ENCODE data around the gene PPARG. TPM values are rescaled to one million over a fixed set of nuclear protein-coding genes. Genes with fewer than 3 reads are reported as not detected.
A peak's percentile ranks its signal among the peaks of the same experiment; 100 is the strongest.
"Not testable (repeated sequence)": the region's sequence is repeated elsewhere in the genome, so short reads cannot be mapped to it uniquely, and the experiment has no call there.

PPARG gene
- total RNA-seq, 2 experiments from 2014 or later = 0.20 TPM; not detected in 1

DNA sequence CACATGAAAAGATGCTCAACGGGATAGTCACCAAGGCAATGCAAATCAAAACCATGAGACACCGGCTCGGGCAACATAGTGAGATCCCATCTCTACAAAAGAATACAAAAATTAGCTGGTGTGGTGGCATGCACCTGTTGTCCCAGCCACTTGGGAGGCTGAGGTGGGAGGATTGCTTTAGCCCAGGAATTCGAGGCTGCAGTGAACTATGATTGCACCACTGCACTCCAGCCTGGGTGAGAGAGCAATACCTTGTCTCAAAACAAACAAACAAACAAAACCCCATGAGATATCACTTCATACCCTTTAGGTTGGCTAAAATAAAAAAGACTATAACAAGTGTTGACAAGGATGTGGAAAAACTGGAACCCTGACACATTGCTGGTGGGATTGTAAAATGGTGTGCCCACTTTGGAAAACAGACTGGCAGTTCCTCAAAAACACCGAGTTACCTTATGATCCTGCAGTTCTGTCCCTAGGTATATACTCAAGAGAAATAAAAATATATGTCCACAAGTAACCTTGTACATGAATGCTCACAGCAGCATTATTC lies 3.8 kb upstream of the PPARG start:
- Mint-ChIP-seq H3K36me3 (ENCODE audit: low read depth) (no peaks in the 10 kb centered on the region), H3K27me3 (ENCODE audit: low read depth) (peaks cover 57% of the 10 kb centered on the region), H3K27ac (no peak overlapping the region), H3K4me1 (ENCODE audit: low read depth) (peaks cover 5% of the 10 kb centered on the region), H3K9me3 (no peaks in the 10 kb centered on the region), H3K4me3 (no peak overlapping the region)
- CTCF ChIA-PET = no interaction called here
- intact Hi-C loops (cut with micrococcal nuclease) = loop anchor here (10.0 kb wide), 1 partner anchor 150 kb away; no protein-coding TSS in a partner anchor
- no peak for DNase-seq

DNA sequence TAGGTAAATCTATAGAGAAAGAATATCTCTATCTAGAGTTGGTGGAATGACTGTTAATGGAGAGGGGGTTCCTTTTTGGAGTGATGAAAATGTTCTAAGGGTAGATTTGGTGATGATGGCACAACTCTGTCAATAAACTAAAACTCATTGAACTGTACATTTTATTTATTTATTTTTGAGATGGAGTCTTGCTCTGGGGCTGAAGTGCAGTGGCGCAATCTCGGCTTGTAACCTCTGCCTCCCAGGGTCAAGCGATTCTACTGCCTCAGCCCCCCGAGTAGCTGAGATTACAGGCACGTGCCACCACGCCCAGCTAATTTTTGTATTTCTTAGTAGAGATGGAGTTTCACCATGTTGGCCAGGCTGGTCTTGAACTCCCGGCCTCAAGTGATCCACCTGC lies 3.1 kb upstream of the PPARG start:
- DNase-seq; H3K9me3 Mint-ChIP-seq; CTCF ChIA-PET; H3K4me1 Mint-ChIP-seq (ENCODE audit: low read depth); H3K4me3 Mint-ChIP-seq; H3K27ac Mint-ChIP-seq; H3K36me3 Mint-ChIP-seq (ENCODE audit: low read depth): not testable (repeated sequence)
- intact Hi-C loops (cut with micrococcal nuclease) = loop anchor here (10.0 kb wide), 1 partner anchor 151 kb away; no protein-coding TSS in a partner anchor
- peaks cover 50% of the 10 kb centered on the region for H3K27me3 Mint-ChIP-seq (ENCODE audit: low read depth)

GRCh38 chr3:12286504-12286903 lies 2.4 kb upstream of the PPARG start:
- no peak overlapping the region for H3K4me3 Mint-ChIP-seq
- CTCF ChIA-PET = interaction anchor here (1.1 kb wide), 1 partner anchor 151 kb away, joined by 3 read pairs; no protein-coding TSS in a partner anchor
- intact Hi-C loops (cut with micrococcal nuclease) = loop anchor here (10.0 kb wide), 1 partner anchor 152 kb away; no protein-coding TSS in a partner anchor
- peaks cover 5% of the 10 kb centered on the region for H3K4me1 Mint-ChIP-seq (ENCODE audit: low read depth)
- H3K27me3 Mint-ChIP-seq (ENCODE audit: low read depth) = peaks cover 51% of the 10 kb centered on the region
- no peaks in the 10 kb centered on the region for H3K9me3 Mint-ChIP-seq
- no peak for DNase-seq
- H3K36me3 Mint-ChIP-seq (ENCODE audit: low read depth) = no peaks in the 10 kb centered on the region
- H3K27ac Mint-ChIP-seq = no peak overlapping the region

DNA sequence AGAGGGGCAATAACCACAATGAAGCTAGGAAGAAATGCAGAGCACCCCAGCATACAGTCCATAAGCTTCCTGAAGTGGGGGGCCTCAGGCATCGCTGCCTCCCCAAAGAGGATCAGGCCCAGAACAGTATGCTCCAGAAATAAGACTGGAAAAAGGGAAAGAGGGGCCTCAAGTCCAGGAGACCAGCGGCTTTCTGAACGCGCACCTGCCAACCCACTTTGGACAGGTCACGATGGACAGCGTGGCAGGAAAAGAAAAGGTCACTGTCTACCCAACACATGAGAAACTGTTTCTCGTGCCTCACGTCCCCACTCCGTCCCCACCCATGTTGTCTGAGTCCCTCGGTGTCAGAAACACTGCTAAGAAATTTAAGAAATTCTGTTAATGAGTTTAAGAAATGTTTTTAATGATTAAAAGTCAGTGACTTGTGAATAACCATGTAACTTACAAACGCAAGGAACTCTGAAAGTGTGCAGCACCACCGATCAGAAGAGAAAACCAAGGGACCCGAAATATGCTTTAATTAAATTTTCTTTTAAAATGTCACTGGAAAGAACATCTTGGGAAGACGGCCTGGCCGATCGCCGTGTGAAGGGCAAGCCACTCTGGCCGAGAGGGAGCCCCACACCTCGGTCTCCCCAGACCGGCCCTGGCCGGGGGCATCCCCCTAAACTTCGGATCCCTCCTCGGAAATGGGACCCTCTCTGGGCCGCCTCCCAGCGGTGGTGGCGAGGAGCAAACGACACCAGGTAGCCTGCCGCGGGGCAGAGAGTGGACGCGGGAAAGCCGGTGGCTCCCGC lies 1.7 kb upstream of the PPARG start:
- no peaks in the 10 kb centered on the region for H3K9me3 Mint-ChIP-seq
- DNase-seq = peak; percentile 14
- intact Hi-C loops (cut with micrococcal nuclease) = loop anchor here (10.0 kb wide), 1 partner anchor 152 kb away; no protein-coding TSS in a partner anchor
- H3K27me3 Mint-ChIP-seq (ENCODE audit: low read depth) = peaks cover 47% of the 10 kb centered on the region
- H3K4me3 Mint-ChIP-seq = peak overlapping the region; percentile 29
- CTCF ChIA-PET = interaction anchor here (1.1 kb wide), 1 partner anchor 152 kb away, joined by 3 read pairs; no protein-coding TSS in a partner anchor
- H3K4me1 Mint-ChIP-seq (ENCODE audit: low read depth) = peaks cover 5% of the 10 kb centered on the region
- H3K27ac Mint-ChIP-seq = no peak overlapping the region
- H3K36me3 Mint-ChIP-seq (ENCODE audit: low read depth) = no peaks in the 10 kb centered on the region

- Mint-ChIP-seq H3K4me3 (peak overlapping the region; percentile 50), H3K4me1 (ENCODE audit: low read depth) (peaks cover 5% of the 10 kb centered on the region), H3K9me3 (no peaks in the 10 kb centered on the region), H3K27ac (no peak overlapping the region), H3K27me3 (ENCODE audit: low read depth) (peaks cover 46% of the 10 kb centered on the region), H3K36me3 (ENCODE audit: low read depth) (no peaks in the 10 kb centered on the region)
- intact Hi-C loops (cut with micrococcal nuclease) = loop anchor here (2.0 to 10.0 kb wide), 2 partner anchors 153 to 197 kb away; partner anchors contain the start of gene TSEN2
- CTCF ChIA-PET = no interaction called here
- peak; percentile 9 for DNase-seq
Observed at GRCh38 chr3:12287727-12288181, 1.1 kb upstream of the PPARG start.

GRCh38 chr3:12289524-12289923 lies 654 bp downstream of the PPARG start:
- H3K4me1 Mint-ChIP-seq (ENCODE audit: low read depth) = peaks cover 5% of the 10 kb centered on the region
- H3K27me3 Mint-ChIP-seq (ENCODE audit: low read depth) = peaks cover 38% of the 10 kb centered on the region
- no peaks in the 10 kb centered on the region for H3K36me3 Mint-ChIP-seq (ENCODE audit: low read depth)
- no peak overlapping the region for H3K4me3 Mint-ChIP-seq
- no peak for DNase-seq
- H3K9me3 Mint-ChIP-seq = no peaks in the 10 kb centered on the region
- CTCF ChIA-PET = no interaction called here
- H3K27ac Mint-ChIP-seq = no peak overlapping the region
- intact Hi-C loops (cut with micrococcal nuclease) = loop anchor here (2.0 to 10.0 kb wide), 2 partner anchors 155 to 195 kb away; partner anchors contain the start of gene TSEN2

DNA sequence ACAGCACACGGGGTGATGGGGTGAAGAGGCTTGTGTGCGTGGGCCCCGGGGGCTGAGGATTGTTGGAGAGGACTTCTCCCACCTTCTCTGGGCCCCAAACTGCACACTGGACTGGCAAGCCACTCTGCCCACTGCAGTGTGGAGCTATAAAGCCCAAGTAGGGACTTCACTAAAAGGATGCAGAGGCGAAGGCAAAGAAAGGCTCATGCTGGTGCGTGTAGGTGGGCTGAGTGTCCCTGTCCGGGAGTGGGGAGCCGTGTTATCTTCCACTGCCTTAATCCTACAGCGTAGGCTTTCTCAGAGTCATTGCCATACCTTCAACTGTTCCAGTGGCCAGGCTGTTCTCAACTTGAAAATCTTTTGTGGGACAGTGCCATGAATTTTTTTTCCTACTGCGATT lies 3.9 kb downstream of the PPARG start:
- Mint-ChIP-seq H3K36me3 (ENCODE audit: low read depth) (no peaks in the 10 kb centered on the region), H3K9me3 (no peaks in the 10 kb centered on the region), H3K4me1 (ENCODE audit: low read depth) (peaks cover 2% of the 10 kb centered on the region), H3K27ac (no peak overlapping the region), H3K27me3 (ENCODE audit: low read depth) (peaks cover 20% of the 10 kb centered on the region), H3K4me3 (no peak overlapping the region)
- intact Hi-C loops (cut with micrococcal nuclease) = no loop called here
- no peak for DNase-seq
- CTCF ChIA-PET = no interaction called here

DNA sequence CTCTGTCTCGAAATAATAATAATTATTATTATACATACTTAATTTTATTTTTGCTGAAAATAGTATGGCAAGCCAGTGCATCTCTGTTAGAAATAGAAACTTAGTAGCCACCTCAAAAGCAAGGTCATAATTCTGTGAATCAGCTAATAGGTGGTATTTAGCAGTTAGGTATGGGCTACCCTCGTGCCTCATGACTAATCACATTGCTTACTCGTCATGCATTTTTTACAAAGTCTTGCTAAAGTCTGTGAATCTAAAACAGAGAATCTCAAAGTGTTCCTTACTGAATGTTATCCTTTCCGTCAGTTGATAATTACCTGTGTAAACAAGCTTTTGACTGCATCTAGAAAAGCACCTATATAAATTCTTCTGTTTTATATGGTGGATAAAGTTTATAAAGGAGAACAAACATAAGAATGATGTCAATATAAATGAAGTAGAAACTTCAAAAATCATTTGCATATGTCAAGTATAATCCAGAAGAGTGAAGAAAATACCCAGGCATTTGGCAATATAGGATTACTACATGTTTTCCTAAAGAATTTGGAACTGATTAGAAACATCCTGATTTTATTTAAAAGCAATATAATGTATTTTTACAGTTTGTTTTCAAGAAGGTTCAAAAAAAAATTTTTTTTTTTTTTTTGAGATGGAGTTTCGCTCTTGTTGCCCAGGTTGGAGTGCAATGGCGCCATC lies 6.2 kb downstream of the PPARG start:
- Mint-ChIP-seq H3K9me3 (no peaks in the 10 kb centered on the region), H3K27ac (no peak overlapping the region), H3K4me1 (ENCODE audit: low read depth) (no peaks in the 10 kb centered on the region), H3K27me3 (ENCODE audit: low read depth) (peaks cover 8% of the 10 kb centered on the region), H3K36me3 (ENCODE audit: low read depth) (no peaks in the 10 kb centered on the region), H3K4me3 (no peak overlapping the region)
- intact Hi-C loops (cut with micrococcal nuclease) = no loop called here
- CTCF ChIA-PET = interaction anchor here (1.8 kb wide), 1 partner anchor 185 kb away, joined by 4 read pairs; no protein-coding TSS in a partner anchor
- DNase-seq = no peak

DNA sequence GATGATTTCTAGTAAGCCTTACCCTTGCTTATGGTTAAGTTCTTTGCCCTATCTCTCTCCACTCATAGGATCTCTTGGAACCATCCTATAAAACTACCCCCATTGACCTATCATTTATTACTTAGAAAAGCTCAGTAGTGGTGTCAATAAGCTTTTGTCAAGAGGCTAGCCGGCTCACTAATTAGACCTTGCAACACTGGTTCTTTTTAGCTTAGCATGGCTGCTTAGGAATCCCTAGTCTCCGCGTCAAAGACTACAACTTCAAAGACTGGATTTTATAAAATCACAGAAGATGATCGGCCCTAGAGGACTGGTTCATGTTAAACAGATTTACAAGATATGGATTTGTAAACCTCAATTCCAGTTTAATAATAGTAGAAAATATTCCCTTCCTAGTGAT lies 7.6 kb downstream of the PPARG start:
- H3K36me3 Mint-ChIP-seq (ENCODE audit: low read depth) = no peaks in the 10 kb centered on the region
- CTCF ChIA-PET = no interaction called here
- no peak overlapping the region for H3K4me3 Mint-ChIP-seq
- peaks cover 5% of the 10 kb centered on the region for H3K27me3 Mint-ChIP-seq (ENCODE audit: low read depth)
- H3K9me3 Mint-ChIP-seq = no peaks in the 10 kb centered on the region
- intact Hi-C loops (cut with micrococcal nuclease) = no loop called here
- H3K27ac Mint-ChIP-seq = no peak overlapping the region
- no peaks in the 10 kb centered on the region for H3K4me1 Mint-ChIP-seq (ENCODE audit: low read depth)
- DNase-seq = no peak

- Mint-ChIP-seq H3K4me1 (ENCODE audit: low read depth) (no peaks in the 10 kb centered on the region), H3K4me3 (no peak overlapping the region), H3K9me3 (no peaks in the 10 kb centered on the region), H3K36me3 (ENCODE audit: low read depth) (no peaks in the 10 kb centered on the region), H3K27me3 (ENCODE audit: low read depth) (peaks cover 5% of the 10 kb centered on the region), H3K27ac (no peak overlapping the region)
- intact Hi-C loops (cut with micrococcal nuclease) = no loop called here
- DNase-seq = no peak
- CTCF ChIA-PET = interaction anchor here (0.5 kb wide), 1 partner anchor 257 kb away, joined by 3 read pairs; no protein-coding TSS in a partner anchor
Observed at GRCh38 chr3:12299026-12299425, 10.2 kb downstream of the PPARG start.

GRCh38 chr3:12300137-12300536 lies 11.3 kb downstream of the PPARG start:
- Mint-ChIP-seq H3K36me3 (ENCODE audit: low read depth) (no peaks in the 10 kb centered on the region), H3K9me3 (no peaks in the 10 kb centered on the region), H3K27me3 (ENCODE audit: low read depth) (peaks cover 12% of the 10 kb centered on the region), H3K4me3 (no peak overlapping the region), H3K27ac (no peak overlapping the region), H3K4me1 (ENCODE audit: low read depth) (no peaks in the 10 kb centered on the region)
- DNase-seq = no peak
- intact Hi-C loops (cut with micrococcal nuclease) = no loop called here
- CTCF ChIA-PET = no interaction called here

DNA sequence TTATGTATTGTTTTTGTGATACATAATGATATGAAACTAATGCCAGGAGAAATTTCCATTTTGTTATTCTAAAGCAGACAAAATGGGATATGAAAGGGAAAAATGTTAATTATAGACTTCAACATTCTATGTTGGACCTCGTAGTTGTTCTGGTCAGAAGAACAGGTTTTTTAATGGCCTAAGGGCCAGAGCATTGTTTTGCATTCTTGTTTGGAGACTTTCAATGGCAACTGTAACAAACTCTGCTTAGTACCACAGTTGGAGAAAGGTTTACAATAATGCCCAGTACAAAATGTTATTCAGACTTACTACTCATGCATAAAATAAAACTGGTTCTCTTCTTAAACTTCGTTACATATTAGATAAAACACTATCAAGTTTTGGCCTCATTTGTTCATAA lies 12.2 kb downstream of the PPARG start:
- Mint-ChIP-seq H3K27me3 (ENCODE audit: low read depth) (peaks cover 13% of the 10 kb centered on the region), H3K4me1 (ENCODE audit: low read depth) (no peaks in the 10 kb centered on the region), H3K4me3 (no peak overlapping the region), H3K36me3 (ENCODE audit: low read depth) (no peaks in the 10 kb centered on the region), H3K27ac (no peak overlapping the region), H3K9me3 (no peaks in the 10 kb centered on the region)
- intact Hi-C loops (cut with micrococcal nuclease) = no loop called here
- CTCF ChIA-PET = no interaction called here
- DNase-seq = no peak

Data from activated naive CD4-positive, alpha-beta T cell treated with anti-CD3 and anti-CD28 coated beads for 36 hours (primary cell).